ENCODE measurements around the gene ARSG.

DNA sequence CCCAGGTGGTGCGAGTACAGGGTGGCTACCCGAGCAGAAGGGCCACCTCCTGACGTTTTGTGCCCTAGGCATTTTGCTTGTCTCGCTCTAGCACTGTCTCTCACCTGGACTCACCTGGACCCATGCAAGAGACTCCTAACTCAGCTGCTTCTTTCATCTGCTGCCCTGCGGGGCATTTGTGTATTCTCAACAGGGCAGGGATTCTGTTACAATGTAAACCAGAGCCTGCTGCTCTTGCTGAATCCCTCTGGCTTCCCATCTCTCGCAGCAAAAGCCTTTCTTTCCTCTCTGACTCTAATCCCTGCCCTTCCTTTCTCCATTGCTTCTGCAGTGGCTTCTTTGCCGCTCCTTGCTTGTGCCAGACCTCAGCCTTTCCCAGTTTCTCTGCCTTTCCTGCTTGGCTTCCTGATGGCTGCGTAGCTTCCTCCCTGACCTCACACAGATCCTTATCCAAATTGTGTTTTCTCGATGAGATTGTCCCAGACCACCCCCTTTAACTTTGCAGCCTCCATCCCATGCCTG, 10.2 kb downstream of the ARSG start:
- no peak for TF ChIP-seq POLR2A (IDR thresholded peaks at IDR 0.05; ENCODE audit: low read depth, low read length)
- no peak for TF ChIP-seq POLR2AphosphoS5 (IDR thresholded peaks at IDR 0.05; ENCODE audit: low read depth, low read length)
- TF ChIP-seq TAF1 (IDR thresholded peaks at IDR 0.05; ENCODE audit: borderline replicate concordance, low read depth, low read length) = no peak
